Globus pallidus (tissue), 1 donor: ENCODE data around the gene FKBP6.
"Not testable (repeated sequence)": the region's sequence is repeated elsewhere in the genome, so short reads cannot be mapped to it uniquely, and the experiment has no call there.

Source experiments
- DNase-seq: peaks from one replicate; pipeline ENCODE4 v3.0.0-alpha.2; 2015; ENCODE audit warnings: low spot score

Gene FKBP6

GRCh38 chr7:73395538-73396503 lies 67.9 kb downstream of the FKBP6 start:
- no peak for DNase-seq

GRCh38 chr7:73397521-73398281 lies 69.7 kb downstream of the FKBP6 start:
- no peak for DNase-seq

- peak; percentile 48 for DNase-seq
These were observed 71.5 kb downstream of the FKBP6 start for GRCh38 chr7:73399185-73400050.

- DNase-seq = not testable (repeated sequence)
These were observed 76.9 kb downstream of the FKBP6 start for GRCh38 chr7:73404860-73405259.
